ENCODE measurements around the gene KIF18B.

KIF18B gene

DNA sequence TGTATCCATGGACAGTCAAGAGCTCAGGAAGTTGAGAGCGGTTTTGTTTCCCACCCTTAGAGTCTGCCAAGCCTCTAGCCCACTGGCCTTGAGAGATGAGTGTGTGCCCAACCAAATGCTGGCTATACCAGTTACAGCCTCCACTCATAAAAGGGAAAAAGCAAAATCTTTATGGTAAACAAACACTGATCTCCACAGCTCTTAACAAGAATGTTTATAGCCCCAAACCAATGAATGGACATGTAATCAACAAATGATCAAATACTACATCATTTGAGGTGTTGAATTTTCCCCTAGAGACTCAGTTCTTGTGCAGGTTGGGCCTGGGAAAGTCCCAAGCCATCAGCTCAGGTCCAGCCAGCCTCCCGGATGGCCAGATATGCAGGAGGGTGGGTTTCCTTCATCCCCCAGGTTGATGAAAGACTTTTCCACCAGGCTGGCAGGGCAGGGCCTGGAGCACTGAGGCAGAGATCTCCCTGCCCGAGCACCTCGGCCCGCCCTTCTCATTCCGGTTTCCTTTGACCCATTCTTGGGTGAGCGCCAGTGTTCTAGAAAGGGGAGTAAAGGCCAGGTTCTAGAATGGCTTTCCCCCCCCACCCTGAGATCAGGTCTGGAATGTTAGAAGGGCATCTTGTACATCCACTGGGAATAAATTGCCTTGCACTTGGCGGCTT, 44.4 kb downstream of the KIF18B start:
- DNase-seq: no peak

DNA sequence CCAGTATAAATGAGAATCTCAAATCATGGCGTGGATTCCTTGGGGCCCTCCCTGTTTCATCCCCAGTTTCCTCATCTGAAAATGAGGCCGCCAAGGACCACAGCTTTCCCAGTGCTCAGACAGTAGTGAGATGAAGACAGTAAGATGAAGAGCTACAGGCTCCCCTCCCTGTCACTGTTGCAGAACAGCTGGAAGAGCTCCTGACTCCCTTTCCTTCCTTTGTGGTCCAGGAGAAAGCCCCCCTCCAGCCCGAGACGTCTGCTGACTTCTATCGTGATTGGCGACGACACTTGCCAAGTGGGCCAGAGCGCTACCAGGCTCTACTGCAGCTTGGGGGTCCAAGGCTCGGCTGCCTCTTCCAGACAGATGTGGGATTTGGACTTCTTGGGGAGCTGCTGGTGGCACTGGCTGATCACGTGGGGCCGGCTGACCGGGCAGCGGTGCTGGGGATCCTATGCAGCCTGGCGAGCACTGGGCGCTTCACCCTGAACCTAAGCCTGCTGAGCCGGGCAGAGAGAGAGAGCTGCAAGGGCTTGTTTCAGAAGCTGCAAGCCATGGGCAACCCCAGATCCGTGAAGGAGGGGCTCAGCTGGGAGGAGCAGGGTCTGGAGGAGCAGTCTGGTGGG, 45.3 kb downstream of the KIF18B start:
- DNase-seq: no peak

DNA sequence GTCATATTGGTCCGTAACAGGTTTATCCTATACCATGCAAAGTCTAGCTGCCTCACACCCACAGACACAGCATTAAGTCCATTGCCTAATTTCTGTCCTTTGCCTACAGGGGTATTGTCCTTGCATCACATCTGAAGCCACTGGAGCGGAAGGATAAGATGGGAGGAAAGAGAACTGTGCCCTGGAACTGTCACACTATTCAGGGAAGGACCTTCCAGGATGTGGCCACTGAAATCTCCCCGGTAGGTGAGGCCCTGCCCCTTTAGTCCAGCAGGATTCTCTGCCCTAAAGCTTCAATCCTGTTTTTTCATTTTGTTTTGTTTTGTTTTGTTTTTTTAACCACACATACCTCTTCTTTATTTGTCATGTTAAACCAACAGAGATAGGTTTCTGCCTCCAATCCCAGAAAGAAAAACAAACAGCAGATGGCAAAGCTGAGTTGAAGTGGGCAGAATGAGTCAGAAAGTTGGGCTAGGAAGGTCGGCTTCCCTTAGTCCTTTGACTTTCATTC, 46.1 kb downstream of the KIF18B start:
- DNase-seq: no peak

GRCh38 chr17:44900894-44901293, 46.7 kb downstream of the KIF18B start:
- peak; percentile 58 for DNase-seq

DNA sequence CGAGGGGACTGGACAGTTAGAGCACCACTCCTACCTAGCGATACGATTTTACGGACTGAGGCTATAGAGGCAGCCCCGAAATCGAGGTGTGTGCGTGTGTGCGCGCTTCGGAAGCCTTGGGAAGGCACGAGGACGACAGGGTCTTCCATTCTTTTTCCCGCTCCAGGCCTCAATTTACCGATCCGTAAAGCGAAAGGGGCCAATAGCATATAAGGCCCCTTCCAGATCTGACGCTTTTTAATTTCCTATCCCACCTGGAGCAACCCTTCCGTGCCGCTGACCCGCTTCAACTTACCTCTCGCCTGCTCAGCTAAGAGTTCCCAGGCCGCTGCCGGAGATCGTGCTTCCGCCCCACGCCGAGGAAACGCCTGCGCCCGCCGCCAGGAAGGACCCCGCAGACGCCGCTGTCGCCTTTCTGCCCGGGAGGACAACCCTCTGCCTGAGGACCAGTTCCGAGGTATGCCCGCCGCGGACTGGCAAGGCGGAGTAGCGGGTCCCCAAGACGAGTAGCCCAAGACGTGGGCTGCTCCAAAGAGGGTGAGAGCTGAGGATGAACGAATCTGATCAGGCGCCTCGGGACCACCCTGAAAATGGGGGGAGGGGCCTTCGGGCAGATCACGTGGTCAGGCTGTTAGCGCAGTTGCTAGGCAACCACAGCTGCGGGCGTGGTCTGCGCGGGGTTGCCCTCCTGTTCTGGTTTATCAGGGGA, 48.3 kb downstream of the KIF18B start, which contains the start of gene EFTUD2:
Gene EFTUD2 (minus strand): TSS at position 372 of the 709 bp plus-strand sequence. CDS start 4,924 bp downstream, outside the sequence.
- DNase-seq: peak; percentile 95

DNA sequence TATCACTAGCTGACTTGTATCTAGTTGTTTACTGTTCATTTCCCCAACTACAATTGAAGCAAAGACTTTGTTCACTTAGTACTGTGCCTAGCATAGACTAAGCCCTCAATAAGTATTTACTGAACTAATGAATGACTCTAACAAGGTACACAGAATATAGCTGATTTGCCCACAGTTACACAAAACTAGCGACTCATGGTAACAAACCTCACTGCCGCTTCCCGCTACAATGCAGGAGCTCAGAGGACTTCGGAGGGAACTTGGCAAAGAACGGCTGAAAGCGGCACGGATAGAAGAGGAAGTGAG, 48.9 kb downstream of the KIF18B start:
- DNase-seq: peak; percentile 87

DNA sequence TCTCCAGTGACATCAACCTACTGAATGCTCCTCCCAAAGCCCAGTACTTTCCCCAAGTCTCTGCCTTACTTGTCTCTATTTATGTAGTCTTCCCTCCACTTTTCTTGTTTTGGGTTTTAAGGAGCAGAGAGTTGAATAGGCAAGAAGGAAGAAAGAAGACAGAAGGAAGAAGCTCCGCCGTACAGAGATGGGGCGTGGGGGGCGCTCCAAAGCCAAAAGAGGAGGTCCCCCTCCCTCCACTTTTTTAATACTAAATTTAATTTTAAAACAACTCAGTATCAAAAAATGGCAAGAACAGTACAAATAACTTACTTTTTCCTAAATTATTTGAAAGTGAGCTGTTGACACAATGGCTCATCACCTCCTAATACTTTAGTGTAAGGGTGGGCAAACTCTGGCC, 52.9 kb downstream of the KIF18B start:
- DNase-seq: no peak

- DNase-seq: no peak
Observed at GRCh38 chr17:44892250-44892649, 55.3 kb downstream of the KIF18B start.

DNA sequence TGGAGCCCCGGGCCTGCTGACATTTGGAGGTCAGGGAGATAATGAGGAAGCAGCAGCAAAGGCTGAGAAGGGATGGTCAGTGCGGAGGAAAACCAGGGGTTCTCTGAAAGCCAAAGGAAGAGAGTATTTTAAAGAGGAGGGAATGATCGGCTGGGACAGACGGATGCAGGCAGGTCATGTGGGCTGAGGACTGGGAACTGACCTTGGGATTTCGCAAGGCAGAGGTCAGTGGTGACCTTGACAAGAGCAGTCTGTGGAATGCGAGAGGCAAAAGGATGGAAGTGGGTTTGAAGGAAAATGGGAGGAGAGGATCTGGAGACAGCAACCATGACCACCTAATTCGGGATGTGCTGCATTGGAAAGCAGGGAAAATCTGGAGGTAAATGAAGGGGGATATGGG, 58.6 kb downstream of the KIF18B start:
- DNase-seq: no peak

DNA sequence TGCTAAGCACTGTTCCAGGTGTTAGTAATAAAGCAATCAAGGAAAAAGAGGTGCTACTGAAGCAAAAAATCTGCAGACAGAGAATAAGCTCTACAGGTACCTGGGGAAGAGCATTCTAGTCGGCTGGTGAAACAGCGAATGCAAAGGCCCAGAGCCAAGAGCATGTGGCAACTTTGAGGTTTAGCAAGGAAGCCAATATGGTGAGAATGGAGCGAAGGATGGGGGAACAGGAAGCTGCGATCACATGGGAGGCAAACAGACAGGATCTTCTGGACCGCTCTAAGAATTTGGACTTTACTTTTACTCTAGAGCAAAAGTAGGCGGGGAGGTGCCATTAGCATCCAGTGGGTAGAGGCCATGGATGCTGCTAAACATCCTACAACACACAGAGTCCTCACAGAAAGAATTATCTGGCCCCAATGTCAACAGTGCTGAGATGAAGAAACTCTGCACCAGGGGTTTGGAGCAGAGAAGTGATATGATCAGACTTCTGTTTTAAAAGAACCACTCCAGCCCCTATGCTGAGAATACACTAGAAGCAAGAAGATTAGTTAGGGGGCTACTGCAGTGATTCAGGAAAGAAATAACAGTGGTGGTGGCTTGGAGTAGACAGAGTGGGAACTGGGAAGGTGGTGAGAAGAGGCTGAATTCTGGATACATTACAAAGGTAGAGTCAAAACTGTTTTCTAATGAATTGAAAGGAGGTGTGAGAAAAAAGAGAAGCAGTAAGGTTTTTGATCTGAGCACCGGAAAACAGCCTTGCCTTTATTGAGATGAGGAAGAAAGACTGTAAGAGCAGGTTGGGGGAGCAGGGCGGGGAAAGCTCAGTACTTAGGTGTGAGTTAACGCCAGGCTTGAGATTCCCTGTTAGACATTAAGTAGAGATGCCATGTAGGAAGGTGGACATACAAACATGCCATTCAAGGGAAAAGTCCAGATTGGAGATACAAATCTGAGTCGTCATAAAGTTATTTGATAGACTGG, 59.3 kb downstream of the KIF18B start:
- peak; percentile 75 for DNase-seq

- DNase-seq: no peak
Observed at GRCh38 chr17:44887016-44887415, 60.6 kb downstream of the KIF18B start.

- DNase-seq: no peak
Observed at GRCh38 chr17:44884941-44885340, 62.6 kb downstream of the KIF18B start.

DNA sequence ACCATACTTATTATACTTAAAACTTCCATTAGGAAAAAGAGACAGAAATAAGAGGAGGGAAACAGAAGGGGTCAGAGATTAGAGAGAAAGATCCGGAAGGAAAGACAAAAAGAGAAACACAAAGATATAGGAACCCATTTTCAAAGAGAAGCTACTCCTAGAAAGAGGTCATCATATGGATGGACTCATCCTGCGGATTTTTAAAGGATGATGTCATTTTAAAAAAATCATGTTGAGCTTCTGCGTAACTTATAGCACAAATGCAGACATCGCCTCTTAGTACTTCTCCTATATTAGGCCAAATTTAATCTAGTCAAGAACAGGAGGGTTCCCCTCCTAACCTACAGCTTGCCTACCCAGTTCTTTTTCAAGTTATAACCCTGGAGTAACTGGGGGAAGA, 66.4 kb downstream of the KIF18B start:
- DNase-seq: no peak

DNA sequence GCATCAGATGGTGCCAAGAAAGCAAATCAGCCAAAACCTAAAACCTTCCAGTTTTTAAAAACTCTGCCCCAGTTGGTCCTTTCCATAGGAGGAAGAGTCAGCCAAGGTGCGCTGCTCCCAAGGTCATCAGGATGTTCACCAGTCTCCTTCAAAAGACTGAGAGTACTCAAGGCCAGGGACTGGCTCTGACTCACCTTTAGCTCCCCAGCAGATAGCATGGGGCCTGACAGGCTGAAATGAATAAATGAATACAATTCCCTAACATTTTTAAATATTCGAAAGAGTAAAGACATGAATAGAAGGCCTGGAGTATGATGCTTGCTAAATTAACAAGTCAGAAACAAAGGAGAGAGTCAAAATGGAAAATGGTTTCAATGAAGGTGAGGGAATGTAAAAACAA, 67.5 kb downstream of the KIF18B start:
- no peak for DNase-seq

DNA sequence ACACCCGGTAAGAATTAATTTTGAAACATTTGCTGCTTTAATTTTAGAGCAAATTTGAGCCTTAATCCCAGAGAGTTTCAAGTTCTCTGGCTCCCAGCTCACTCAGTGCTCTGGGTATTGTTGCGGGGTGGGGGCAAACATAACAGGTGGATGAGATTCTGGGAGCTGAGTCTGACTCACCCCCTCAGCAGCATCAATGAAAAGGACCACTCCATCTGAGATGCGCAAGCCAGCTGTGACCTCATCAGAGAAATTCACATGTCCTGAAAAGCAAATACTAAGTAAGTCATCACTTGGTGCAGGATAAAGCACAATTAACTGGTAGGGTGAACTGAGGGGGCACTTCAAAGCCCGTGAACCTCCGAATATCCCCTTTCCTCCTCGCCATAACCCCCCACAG, 68.2 kb downstream of the KIF18B start:
- no peak for DNase-seq

- DNase-seq: peak; percentile 67
Observed at GRCh38 chr17:44878627-44879221, 68.8 kb downstream of the KIF18B start.

DNA sequence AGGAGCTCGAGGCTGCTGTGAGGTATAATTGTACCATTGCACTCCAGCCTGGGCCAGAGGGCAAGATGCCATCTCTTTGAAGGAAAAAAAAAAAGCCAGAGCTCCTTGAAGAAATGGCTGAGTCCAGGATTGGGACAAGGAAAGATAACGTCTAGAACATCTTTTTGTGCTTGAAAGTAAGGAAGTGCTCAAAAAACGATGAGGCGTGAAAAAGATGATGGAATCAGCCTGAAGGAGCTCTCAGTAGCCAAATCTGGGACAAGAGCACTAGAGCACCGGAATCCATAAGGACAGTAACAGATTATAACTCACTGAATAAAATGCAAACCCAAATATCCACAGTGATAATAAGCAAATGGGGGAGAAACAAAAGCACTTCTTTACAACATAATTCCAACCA, 70.5 kb downstream of the KIF18B start:
- no peak for DNase-seq

- no peak for DNase-seq
Observed at GRCh38 chr17:44875761-44876160, 71.8 kb downstream of the KIF18B start.

Measured in hematopoietic multipotent progenitor cell treated with erythropoietin and hydrocortisone succinate and interleukin-3 and kit ligand, for 4 days (in vitro differentiated cells).